Adrenal gland (tissue), 12 donors: ENCODE measurements around the gene PTPN5. TPM values are rescaled to one million over a fixed set of nuclear protein-coding genes. Genes with fewer than 3 reads are reported as not detected.
A peak's percentile ranks its signal among the peaks of the same experiment; 100 is the strongest.

Source experiments
- DNase-seq, 7 donors: peaks; one replicate each; pipeline ENCODE4 v3.0.0-alpha.2; 2019 to 2020
- H3K27ac ChIP-seq, 5 donors: fragments of 200-600 bp; sonication (generic) in 4 of 5; 1 replicate in 3 of 5; 2 replicates in 2 of 5; pipeline versions ENCODE4 v1.5.1 to v1.8.0; 2016 to 2020; ENCODE audit warnings: mild to moderate bottlenecking in 1 of 5
- H3K27me3 ChIP-seq: fragments of 200-600 bp; 2 replicates; pipeline ENCODE4 v1.8.0; 2021
- H3K36me3 ChIP-seq, 2 donors: fragments of 200-600 bp; replicated peaks in 1 of 2; 1 replicate in 1 of 2; 2 replicates in 1 of 2; pipeline versions ENCODE4 v1.5.1 to v1.8.0; 2018 to 2022
- H3K4me1 ChIP-seq, 2 donors: fragments of 200-600 bp; replicated peaks in 1 of 2; 1 replicate in 1 of 2; 2 replicates in 1 of 2; pipeline versions ENCODE4 v1.5.1 to v1.8.0; 2018 to 2021
- H3K4me3 ChIP-seq, 4 donors: fragments of 200-600 bp; sonication (generic) in 3 of 4; one replicate each; pipeline ENCODE4 v1.5.1; 2016 to 2018
- H3K9me3 ChIP-seq, 3 donors: fragments of 200-600 bp; sonication (generic) in 1 of 3; replicated peaks in 1 of 3; 1 replicate in 2 of 3; 2 replicates in 1 of 3; pipeline versions ENCODE4 v1.5.1 to v1.8.0; 2016 to 2021
- CTCF ChIP-seq, 6 experiments: fragments of 450-650 bp in 4 of 6; fragments of 200-600 bp in 2 of 6; sonication (generic) in 1 of 6; IDR thresholded peaks; 1 replicate in 5 of 6; 2 replicates in 1 of 6; pipeline versions ENCODE4 v1.5.1 to v1.8.0; 2016 to 2021; ENCODE audit warnings: antibody characterized with exemption in 6 of 6, mild to moderate bottlenecking in 2 of 6, moderate library complexity in 1 of 6
- POLR2A ChIP-seq, 2 donors: fragments of 450-650 bp; IDR thresholded peaks; one replicate each; pipeline ENCODE4 v1.6.1; 2017; ENCODE audit warnings: antibody characterized with exemption in 2 of 2, mild to moderate bottlenecking in 2 of 2, moderate library complexity in 1 of 2
- WGBS, 4 donors: extraction: QIAGEN DNeasy Blood & Tissue Kit in 2 of 4; methylation state at CpG; one replicate each; pipeline versions ENCODE4 v1.1.5 to v1.1.7; 2013 to 2017; 5-methylcytosine and 5-hydroxymethylcytosine counted together
- intact Hi-C, 2 donors: fragments of 100-400 bp; cut with DNase I; formaldehyde crosslinking; loops; one replicate each; pipeline versions ENCODE4 v1.14.1 to v1.15.0; 2022 to 2023
- polyA plus RNA-seq, 3 donors: library from polyadenylated mRNA; stranded (reverse); fragments of 200-250 nt in 2 of 3; fragments of 350-450 nt in 1 of 3; fragmentation: Illumina TruSeq in 1 of 3; extraction: RNeasy Lipid Tissue Mini Kit (QIAGEN cat#74804) in 1 of 3; gene quantifications; one replicate each; pipeline ENCODE4 v1.2.3, GENCODE V29; 2013 to 2014
- total RNA-seq, 9 donors: library from RNA; depleted of rRNA in 4 of 9; stranded (reverse); fragments of >200 nt in 4 of 9; fragments of 120-200 nt in 1 of 9; fragmentation: NEBNext Ultra II Directional in 1 of 9; extraction: Animal tissue kit (Norgen Biotek cat#: 25700) in 1 of 9; gene quantifications; one replicate each; pipeline versions ENCODE4 v1.1.0 to v1.2.4, GENCODE V29; 2013 to 2023
- donor health status: healthy with polysubstance abuse.
- donor health status: Bipolar disorder and iron deficiency.
- donor health status: DM: yes; HTN: yes; CAD: no.
- donor health status: DM: no; HTN: no; CAD: no.
- donor health status: DM: no; HTN: no; CAD: no.
- donor health status: DM: yes; HTN: yes; CAD: no.

PTPN5 gene
- total and polyA plus RNA-seq, 12 donors: 0.06 to 1.3 (median 0.28) TPM; not detected in 2

GRCh38 chr11:18699269-18699596 lies 92.4 kb downstream of the PTPN5 start:
- 5 to 10% (median 9%) methylated on average over 7 to 9 of the region's 9 CpGs for WGBS, 4 donors
- no peaks in the 10 kb centered on the region for H3K27me3 ChIP-seq
- H3K36me3 ChIP-seq: peaks cover 0 to 6% of the 10 kb centered on the region in 2 donors
- no peaks in the 10 kb centered on the region for H3K9me3 ChIP-seq
- H3K27ac ChIP-seq: peak overlapping the region in 3 of 5 donors; percentile 66 to 93 (median 85)
- peaks cover 9 to 14% of the 10 kb centered on the region in 2 donors for H3K4me1 ChIP-seq
- intact Hi-C loops: no loop called here
- no peak for DNase-seq
- TF ChIP-seq POLR2A (IDR thresholded peaks at IDR 0.05) (no peak), CTCF (IDR thresholded peaks at IDR 0.05) (no peak)
- peak overlapping the region; percentile 65 to 99 (median 74) for H3K4me3 ChIP-seq

- Histone ChIP-seq H3K4me3 (peak within 1 kb of the TSS; percentile 65 to 99 (median 74)), H3K36me3 (peaks cover 0 to 6% of the 10 kb centered on the region in 2 donors), H3K9me3 (no peaks in the 10 kb centered on the region), H3K27ac (peak within 1 kb of the TSS in 4 of 5 donors; percentile 66 to 93 (median 80)), H3K4me1 (peaks cover 9 to 14% of the 10 kb centered on the region in 2 donors), H3K27me3 (no peaks in the 10 kb centered on the region)
- no peak for TF ChIP-seq CTCF (IDR thresholded peaks at IDR 0.05)
- peak; percentile 71 to 85 for TF ChIP-seq POLR2A (IDR thresholded peaks at IDR 0.05)
- DNase-seq: peak; percentile 94 to 97 (median 95)
- WGBS, 4 donors: 1 to 4% (median 1%) methylated on average over 5 to 98 of the region's 98 CpGs
- intact Hi-C loops: no loop called here
Observed at GRCh38 chr11:18698341-18699268, 93.0 kb downstream of the PTPN5 start, which contains the start of gene TMEM86A. TSS of gene TMEM86A (plus strand) at chr11:18698779. CDS start at chr11:18698887, 108 bp downstream.

DNA sequence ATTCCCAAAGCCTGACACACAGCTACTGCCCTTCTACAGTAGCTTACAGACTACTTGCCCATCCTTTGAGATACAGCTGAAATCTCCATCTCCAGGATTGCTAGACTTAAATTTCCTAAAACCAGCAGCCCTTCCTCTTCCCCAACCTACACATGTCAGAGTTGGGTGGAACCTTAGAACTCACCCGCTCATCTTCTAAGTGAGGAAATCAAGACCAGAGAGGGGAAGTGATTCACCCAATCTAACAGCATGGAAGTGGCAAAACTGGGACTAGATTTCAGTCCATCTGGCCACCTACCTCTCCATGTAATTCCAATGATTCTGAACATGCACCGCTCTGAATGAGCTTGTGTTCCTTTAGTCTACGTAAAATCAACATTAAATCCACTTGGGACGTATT lies 94.0 kb downstream of the PTPN5 start:
- intact Hi-C loops: no loop called here
- Histone ChIP-seq H3K9me3 (no peaks in the 10 kb centered on the region), H3K4me3 (no peak overlapping the region), H3K36me3 (peaks cover 0 to 6% of the 10 kb centered on the region in 2 donors), H3K27me3 (no peaks in the 10 kb centered on the region), H3K27ac (peak overlapping the region in 3 of 5 donors; percentile 35 to 93 (median 85)), H3K4me1 (peaks cover 9 to 14% of the 10 kb centered on the region in 2 donors)
- no peak for DNase-seq
- no peak for TF ChIP-seq POLR2A (IDR thresholded peaks at IDR 0.05)
- no peak for TF ChIP-seq CTCF (IDR thresholded peaks at IDR 0.05)
- 89 to 98% (median 93%) methylated on average over 3 to 4 of the region's 4 CpGs for WGBS, 4 donors

DNA sequence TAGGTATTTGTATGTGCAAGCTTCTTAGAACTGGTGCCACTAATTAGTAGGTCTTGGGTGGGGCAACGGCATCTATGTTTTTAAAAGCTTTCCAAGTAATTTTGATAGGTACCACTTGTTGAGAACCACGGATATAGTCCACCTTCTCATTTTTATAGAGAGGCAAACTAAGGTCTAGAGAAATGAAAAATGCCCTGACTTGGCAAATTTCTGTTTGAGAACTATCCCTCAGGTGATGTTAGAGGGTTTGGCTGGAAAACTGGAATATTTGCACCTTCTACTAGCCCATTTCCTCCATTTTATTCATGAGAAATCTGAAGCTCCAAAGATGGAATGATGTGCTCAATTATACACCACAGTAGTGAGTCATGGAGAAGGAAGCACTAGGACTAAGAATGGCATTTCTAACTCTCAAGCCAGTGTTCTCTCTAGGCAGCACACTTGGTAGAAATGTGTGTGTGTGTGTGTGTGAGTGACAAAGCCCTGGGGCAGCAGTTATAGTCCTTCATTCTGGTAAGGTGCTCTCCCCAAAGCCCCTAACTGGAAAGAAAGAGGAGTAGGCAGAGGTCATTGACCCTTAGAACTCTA lies 94.9 kb downstream of the PTPN5 start:
- H3K4me1 ChIP-seq: peaks cover 9 to 14% of the 10 kb centered on the region in 2 donors
- H3K27me3 ChIP-seq: no peaks in the 10 kb centered on the region
- TF ChIP-seq POLR2A (IDR thresholded peaks at IDR 0.05) (no peak), CTCF (IDR thresholded peaks at IDR 0.05) (no peak)
- no peaks in the 10 kb centered on the region for H3K9me3 ChIP-seq
- intact Hi-C loops: no loop called here
- no peak overlapping the region for H3K27ac ChIP-seq
- H3K4me3 ChIP-seq: no peak overlapping the region
- 87 to 100% (median 95%) methylated on average over 2 of the region's 2 CpGs for WGBS, 4 donors
- H3K36me3 ChIP-seq: peaks cover 0 to 3% of the 10 kb centered on the region in 2 donors
- DNase-seq: no peak
